ENCODE measurements around the gene RTN4RL2. TPM values are rescaled to one million over a fixed set of nuclear protein-coding genes. Genes with fewer than 3 reads are reported as not detected.

The RTN4RL2 gene
- total RNA-seq: 10 to 100 TPM; 12.5 to 54.4 (median 18.6) TPM
- long read RNA-seq, partial matches to known transcripts: 0 of 1 reads
- long read RNA-seq, other reads (novel, unspliced or antisense): 1 of 1 reads

DNA sequence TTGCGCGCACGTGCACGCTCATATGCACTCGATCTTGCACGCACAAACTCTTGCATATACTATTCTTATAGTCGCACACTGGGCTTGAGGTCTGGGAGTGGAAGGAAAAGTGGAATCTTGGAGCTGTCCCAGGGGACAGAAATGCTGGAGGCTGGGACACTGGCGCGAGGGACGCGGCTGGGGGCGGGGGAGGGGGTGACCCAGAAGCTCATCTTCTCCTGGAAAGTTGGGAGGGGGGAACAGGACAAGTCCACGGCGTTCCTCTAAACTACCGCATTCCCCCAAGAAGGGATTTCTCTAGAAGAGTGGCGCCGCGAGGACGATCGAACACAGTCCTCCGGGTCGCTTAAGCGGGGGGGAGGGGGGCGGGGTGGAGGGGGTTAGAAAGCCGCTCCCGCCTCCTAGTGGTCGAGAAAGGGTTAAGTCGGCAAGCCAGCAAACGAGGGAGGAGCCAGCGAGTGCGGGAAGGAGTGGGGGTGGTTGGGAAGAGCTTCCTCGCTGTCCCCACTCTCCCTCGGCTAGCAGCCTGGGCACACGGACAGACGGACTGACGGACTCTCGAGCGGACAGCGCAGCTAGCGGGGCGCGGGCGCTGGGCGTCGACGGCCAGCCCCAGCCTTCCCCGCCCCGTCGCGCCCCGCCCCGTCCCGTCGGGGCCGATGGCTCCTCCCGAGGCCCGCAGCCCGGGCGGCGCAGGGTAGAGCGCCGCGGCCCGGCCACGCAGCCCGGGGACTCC, at the start of gene RTN4RL2:
Gene RTN4RL2 (plus strand): TSS at position 507 of the 736 bp plus-strand sequence. CDS start 338 bp downstream, outside the sequence.
- no peaks in the 10 kb centered on the region for H3K36me3 ChIP-seq
- H3K4me3 ChIP-seq: peak within 1 kb of the TSS; percentile 56 to 65 (median 61)
- H3K9me3 ChIP-seq: no peaks in the 10 kb centered on the region
- ATAC-seq (peak; percentile 35 to 56 (median 46)), DNase-seq (peak; percentile 76 to 80 (median 77))
- no peaks in the 10 kb centered on the region for H3K27me3 ChIP-seq
- H3K27ac ChIP-seq: peak within 1 kb of the TSS; percentile 23 to 74 (median 57)
- TF ChIP-seq, protein P1, sequence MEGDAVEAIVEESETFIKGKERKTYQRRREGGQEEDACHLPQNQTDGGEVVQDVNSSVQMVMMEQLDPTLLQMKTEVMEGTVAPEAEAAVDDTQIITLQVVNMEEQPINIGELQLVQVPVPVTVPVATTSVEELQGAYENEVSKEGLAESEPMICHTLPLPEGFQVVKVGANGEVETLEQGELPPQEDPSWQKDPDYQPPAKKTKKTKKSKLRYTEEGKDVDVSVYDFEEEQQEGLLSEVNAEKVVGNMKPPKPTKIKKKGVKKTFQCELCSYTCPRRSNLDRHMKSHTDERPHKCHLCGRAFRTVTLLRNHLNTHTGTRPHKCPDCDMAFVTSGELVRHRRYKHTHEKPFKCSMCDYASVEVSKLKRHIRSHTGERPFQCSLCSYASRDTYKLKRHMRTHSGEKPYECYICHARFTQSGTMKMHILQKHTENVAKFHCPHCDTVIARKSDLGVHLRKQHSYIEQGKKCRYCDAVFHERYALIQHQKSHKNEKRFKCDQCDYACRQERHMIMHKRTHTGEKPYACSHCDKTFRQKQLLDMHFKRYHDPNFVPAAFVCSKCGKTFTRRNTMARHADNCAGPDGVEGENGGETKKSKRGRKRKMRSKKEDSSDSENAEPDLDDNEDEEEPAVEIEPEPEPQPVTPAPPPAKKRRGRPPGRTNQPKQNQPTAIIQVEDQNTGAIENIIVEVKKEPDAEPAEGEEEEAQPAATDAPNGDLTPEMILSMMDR (IDR thresholded peaks at IDR 0.05): peak in 2 of 4 donors; percentile 13 to 16
- TF ChIP-seq POLR2A (IDR thresholded peaks at IDR 0.05): peak; percentile 31
- intact Hi-C loops (cut with DNase I): loop anchor here in 1 of 2 donors (10.0 kb wide), 1 partner anchor 185 kb away; the partner anchor contains the start of gene YPEL4
- WGBS (ENCODE audit: insufficient coverage, low coverage, low lambda C conversion rate, missing lambda C conversion rate): 1% methylated on average over 41 of the region's 66 CpGs
- peaks cover 0 to 41% (median 7%) of the 10 kb centered on the region in 4 donors for H3K4me1 ChIP-seq

DNA sequence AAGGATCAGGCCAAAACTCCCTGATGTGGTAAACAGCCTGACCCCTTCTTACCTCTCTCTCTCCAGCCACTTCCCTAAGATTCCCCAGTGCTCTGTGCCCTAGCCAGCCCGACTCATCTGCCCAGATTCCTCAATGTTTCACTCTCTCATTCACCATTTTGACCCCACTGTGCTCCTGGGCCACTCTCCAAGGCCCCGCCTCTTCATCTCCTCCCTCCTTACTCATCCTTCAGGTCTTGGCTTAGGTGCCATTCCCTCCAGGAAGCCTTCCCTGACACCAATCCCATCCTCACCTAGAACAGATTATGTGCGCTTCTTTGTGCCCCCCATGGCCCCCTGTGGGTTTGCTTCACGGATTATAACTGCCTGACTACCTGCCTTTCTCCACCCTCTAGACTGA, 46.6 kb upstream of the RTN4RL2 start:
- DNase-seq: no peak
- peaks cover 38 to 100% (median 62%) of the 10 kb centered on the region in 4 donors for H3K36me3 ChIP-seq
- no peaks in the 10 kb centered on the region for H3K27me3 ChIP-seq
- TF ChIP-seq, protein P1 (IDR thresholded peaks at IDR 0.05): no peak
- TF ChIP-seq POLR2A (IDR thresholded peaks at IDR 0.05): no peak
- intact Hi-C loops (cut with DNase I): no loop called here
- H3K4me1 ChIP-seq: no peaks in the 10 kb centered on the region
- ATAC-seq: peak in 3 of 4 donors; percentile 14 to 31 (median 18)
- 92% methylated on average over 4 of the region's 4 CpGs for WGBS (ENCODE audit: insufficient coverage, low coverage, low lambda C conversion rate, missing lambda C conversion rate)
- H3K9me3 ChIP-seq: no peaks in the 10 kb centered on the region
- H3K27ac ChIP-seq: no peak overlapping the region
- no peak overlapping the region for H3K4me3 ChIP-seq

DNA sequence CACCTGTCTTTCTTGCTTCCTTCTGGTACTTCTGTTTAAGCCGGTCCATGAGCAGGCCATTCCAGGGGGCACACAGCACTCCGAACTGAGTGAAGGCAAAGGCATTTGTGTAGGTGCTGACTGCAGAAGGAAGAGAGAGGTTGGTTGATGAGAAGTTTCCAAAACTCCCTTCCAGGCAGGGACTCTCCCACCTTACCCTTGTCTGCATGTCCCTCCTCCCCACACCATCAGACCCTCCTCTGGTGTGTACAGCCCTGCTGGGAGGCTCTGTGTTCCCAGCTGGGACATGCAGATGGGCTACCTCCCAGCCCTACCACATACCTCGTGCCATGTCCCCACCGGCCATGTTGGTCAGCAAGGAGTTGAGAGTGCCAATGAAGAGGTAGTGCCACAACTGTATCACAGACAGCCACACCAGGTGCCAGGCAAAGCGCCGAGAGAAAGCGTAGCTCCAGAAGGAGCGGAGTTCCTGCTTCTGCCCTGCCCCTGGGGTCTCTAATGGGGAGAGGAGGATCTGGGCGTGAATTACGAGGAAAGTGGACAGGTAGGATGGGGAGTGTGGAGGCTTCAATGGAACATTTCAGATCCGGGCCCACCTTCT, 45.6 kb upstream of the RTN4RL2 start:
- intact Hi-C loops (cut with DNase I): no loop called here
- Histone ChIP-seq H3K36me3 (peaks cover 29 to 98% (median 55%) of the 10 kb centered on the region in 4 donors), H3K27ac (no peak overlapping the region), H3K27me3 (no peaks in the 10 kb centered on the region), H3K4me3 (no peak overlapping the region), H3K4me1 (no peaks in the 10 kb centered on the region), H3K9me3 (no peaks in the 10 kb centered on the region)
- no peak for DNase-seq
- 100% methylated on average over 4 of the region's 11 CpGs for WGBS (ENCODE audit: insufficient coverage, low coverage, low lambda C conversion rate, missing lambda C conversion rate)
- TF ChIP-seq POLR2A (IDR thresholded peaks at IDR 0.05): no peak
- TF ChIP-seq, protein P1 (IDR thresholded peaks at IDR 0.05): no peak
- peak in 2 of 4 donors; percentile 20 to 24 for ATAC-seq

DNA sequence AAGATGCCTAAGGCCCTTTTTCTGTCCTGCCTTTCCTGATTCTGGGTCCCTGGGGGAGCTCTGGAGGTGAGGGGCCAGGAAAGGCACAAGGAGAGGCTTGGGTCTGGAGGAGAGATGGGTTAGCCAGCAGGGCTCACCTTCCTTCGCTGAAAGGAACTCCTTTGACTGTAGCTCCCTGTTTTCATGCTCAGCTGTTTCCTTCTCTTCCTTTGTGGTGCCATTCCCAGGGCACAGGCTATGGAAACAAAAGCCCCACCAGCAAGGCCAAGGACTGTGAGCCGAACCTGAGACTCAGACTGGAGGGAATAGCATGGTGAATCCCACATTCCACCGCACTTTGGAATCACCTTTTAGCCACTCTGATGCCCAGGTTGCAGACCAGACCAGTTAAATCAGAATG, 43.9 kb upstream of the RTN4RL2 start:
- Histone ChIP-seq H3K27me3 (no peaks in the 10 kb centered on the region), H3K36me3 (peaks cover 29 to 96% (median 48%) of the 10 kb centered on the region in 4 donors), H3K4me1 (no peaks in the 10 kb centered on the region), H3K9me3 (no peaks in the 10 kb centered on the region), H3K4me3 (no peak overlapping the region), H3K27ac (no peak overlapping the region)
- intact Hi-C loops (cut with DNase I): no loop called here
- TF ChIP-seq POLR2A (IDR thresholded peaks at IDR 0.05): no peak
- TF ChIP-seq, protein P1 (IDR thresholded peaks at IDR 0.05): no peak
- no peak for ATAC-seq
- WGBS (ENCODE audit: insufficient coverage, low coverage, low lambda C conversion rate, missing lambda C conversion rate): 75% methylated on average over 2 of the region's 3 CpGs
- no peak for DNase-seq
